GM10248 (cell line): ENCODE results near the gene RBM38.

Experiments used
- CTCF ChIA-PET: fragments of 300-600 bp; sonication (Branson Sonifier 250); formaldehyde crosslinking; extraction: SDS; loops from one replicate; lab custom pipeline; 2021; ENCODE audit warnings: antibody characterized with exemption; lab: Yijun Ruan, JAX
- POLR2A ChIA-PET: fragments of 350-650 bp; sonication (Branson Sonifier 250); formaldehyde crosslinking; extraction: SDS; loops from one replicate; lab custom pipeline; 2020; ENCODE audit warnings: antibody characterized with exemption; lab: Yijun Ruan, JAX
- DNase-seq: peaks from one replicate; pipeline ENCODE4 v3.0.0; 2012; ENCODE audit errors: extremely low spot score
- CTCF ChIP-seq: IDR thresholded peaks from 2 replicates; pipeline ENCODE4 v1.5.1; 2012; ENCODE audit warnings: mild to moderate bottlenecking, low read depth; ENCODE audit errors: extremely low read depth, missing control alignments, control extremely low read depth

The RBM38 gene

DNA sequence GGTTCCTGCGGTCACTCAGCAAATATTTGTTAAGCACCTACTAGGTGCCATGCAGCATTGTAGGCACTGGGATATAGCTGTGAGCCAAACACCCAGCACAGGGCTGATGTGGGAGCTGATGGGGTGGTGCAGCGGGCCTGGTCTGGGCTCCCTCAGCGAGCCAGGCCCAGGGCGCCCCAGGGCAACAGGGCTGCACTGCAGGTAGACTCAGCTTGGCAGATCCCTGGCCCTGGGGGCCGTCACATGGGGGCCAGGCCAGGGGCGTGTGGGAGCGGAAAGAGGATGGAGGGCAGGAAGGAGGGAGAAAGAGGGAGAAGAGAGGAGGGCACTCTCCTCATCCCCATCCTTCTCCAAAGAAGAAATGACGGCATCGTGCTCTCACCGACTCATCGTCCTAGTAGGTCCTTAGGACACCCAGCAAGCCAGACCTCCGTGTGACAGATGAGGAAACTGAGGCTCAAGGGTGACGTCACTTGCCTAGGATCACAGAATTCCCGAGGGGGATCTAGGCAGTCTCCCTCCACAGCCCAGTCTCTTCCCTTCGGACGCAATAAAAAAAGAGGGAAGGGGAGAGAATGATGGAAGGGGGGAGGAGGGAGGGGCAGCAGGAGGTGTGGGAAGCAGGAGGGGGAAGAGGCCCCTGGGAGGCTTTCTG lies 53.3 kb downstream of the RBM38 start:
- CTCF ChIA-PET, result interaction anchor here (1.0 to 1.3 kb wide), 2 partner anchors 11 to 45 kb away, joined by 3 to 5 read pairs; no protein-coding TSS in a partner anchor
- no peak for TF ChIP-seq CTCF
- POLR2A ChIA-PET, result no interaction called here
- no peak for DNase-seq

DNA sequence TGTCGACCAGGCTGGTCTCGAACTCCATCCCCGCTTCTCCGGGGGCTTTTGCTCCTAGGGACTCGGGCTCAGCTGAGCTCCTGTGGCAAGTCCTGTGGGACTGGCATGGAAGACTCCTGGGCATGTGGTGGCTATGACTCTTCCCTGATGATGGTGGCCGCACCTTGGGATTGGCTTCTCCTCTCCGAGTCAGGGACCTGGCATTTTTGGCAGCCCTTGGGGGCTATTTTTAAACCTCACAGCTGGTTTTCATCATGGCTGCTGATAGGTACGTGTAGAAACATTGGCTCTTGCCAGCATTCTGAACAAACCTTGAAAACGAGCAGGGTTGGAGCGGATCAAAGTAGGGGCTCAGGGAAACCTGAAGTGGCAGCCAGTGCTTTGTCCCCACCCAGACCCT lies 54.1 kb downstream of the RBM38 start:
- no peak for TF ChIP-seq CTCF
- ChIA-PET POLR2A (no interaction called here), CTCF (interaction anchor here (1.0 to 1.3 kb wide), 3 partner anchors 9 to 46 kb away, joined by 3 to 5 read pairs (median 3); no protein-coding TSS in a partner anchor)
- no peak for DNase-seq

GRCh38 chr20:57445774-57446173 lies 54.6 kb downstream of the RBM38 start:
- TF ChIP-seq CTCF, result no peak
- DNase-seq, result no peak
- CTCF ChIA-PET, result interaction anchor here (1.0 to 1.3 kb wide), 2 partner anchors 10 to 47 kb away, joined by 3 read pairs; no protein-coding TSS in a partner anchor
- POLR2A ChIA-PET, result no interaction called here

GRCh38 chr20:57448764-57449354 lies 57.7 kb downstream of the RBM38 start:
- TF ChIP-seq CTCF, result no peak
- CTCF ChIA-PET, result interaction anchor here (0.7 kb wide), 1 partner anchor 30 kb away, joined by 3 read pairs; no protein-coding TSS in a partner anchor
- POLR2A ChIA-PET, result no interaction called here
- DNase-seq, result no peak

DNA sequence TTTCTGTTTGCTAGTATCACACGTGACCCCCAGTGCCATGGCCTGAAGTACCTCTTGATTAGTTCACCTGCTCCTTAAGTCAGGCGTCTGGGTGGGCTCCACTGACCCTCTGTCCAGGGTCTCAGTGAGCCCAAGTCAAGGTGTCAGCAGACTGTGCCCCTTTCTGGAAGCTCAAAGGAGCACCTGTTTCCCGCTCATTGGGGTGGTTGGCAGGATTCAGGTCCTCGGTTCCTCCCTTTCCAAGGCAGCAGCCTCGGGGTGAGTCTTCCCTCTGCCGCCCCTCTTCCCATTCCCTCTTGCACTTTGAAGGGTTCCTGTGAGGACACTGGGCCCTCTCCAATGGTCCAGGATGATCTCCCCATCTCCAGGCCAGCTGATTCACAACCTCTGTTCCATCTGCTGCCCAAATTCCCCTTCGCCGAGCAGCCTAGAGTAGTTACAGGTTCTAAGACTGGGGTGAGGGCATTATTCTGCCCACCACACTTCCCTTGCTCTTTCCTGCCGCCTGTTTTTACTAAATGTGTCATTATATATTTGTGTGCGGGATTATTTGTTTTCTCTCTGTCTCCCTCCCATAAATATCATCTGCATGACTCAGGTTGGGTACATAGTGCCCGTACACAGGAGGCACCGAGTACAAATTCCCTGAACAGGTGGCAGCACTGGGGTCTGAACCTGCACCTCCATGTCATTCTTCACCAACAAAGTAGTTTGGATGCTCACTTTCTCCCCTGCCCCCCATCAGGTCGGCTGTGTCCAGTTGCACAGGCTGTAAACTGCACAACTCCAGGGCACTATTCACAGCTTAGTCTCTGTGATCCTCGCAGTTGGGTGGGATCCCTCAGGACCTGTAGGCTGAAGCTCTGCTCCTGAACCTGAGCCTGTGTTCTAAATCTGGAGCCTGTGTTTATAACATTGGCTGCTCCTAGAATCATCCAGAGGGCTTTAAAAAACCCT lies 58.5 kb downstream of the RBM38 start:
- no peak for DNase-seq
- ChIA-PET POLR2A (no interaction called here), CTCF (interaction anchor here (0.7 kb wide), 1 partner anchor 31 kb away, joined by 3 read pairs; no protein-coding TSS in a partner anchor)

More for the DNA sequence above, 58.5 kb downstream of the RBM38 start:
- no peak for TF ChIP-seq CTCF
